Mononuclear cell (primary cell): Measurements from ENCODE around the gene PLAGL2. TPM values are rescaled to one million over a fixed set of nuclear protein-coding genes. Genes with fewer than 3 reads are reported as not detected.
"Not testable (repeated sequence)": the region's sequence is repeated elsewhere in the genome, so short reads cannot be mapped to it uniquely, and the experiment has no call there.

ENCODE experiments used
- H3K27me3 ChIP-seq: 2 replicates; pipeline ENCODE4 v1.6.0; 2011; ENCODE audit warnings: low read length, control low read depth; ENCODE audit not compliant: insufficient read depth
- H3K4me1 ChIP-seq: 2 replicates; pipeline ENCODE4 v1.5.1; 2011; ENCODE audit warnings: mild to moderate bottlenecking, low read length, control low read depth; ENCODE audit not compliant: insufficient read depth
- H3K4me3 ChIP-seq: 2 replicates; pipeline ENCODE4 v1.5.1; 2011; ENCODE audit warnings: mild to moderate bottlenecking, low read length, moderate library complexity
- H3K9me3 ChIP-seq: 2 replicates; pipeline ENCODE4 v1.5.1; 2011; ENCODE audit warnings: low read depth, mild to moderate bottlenecking, control low read depth, low read length
- total RNA-seq: library from RNA; depleted of rRNA; stranded (reverse); fragments of >200 nt; gene quantifications from one replicate; pipeline ENCODE4 v1.2.3, GENCODE V29; 2012

The PLAGL2 gene
- total RNA-seq, 1 donor = 14.1 TPM

GRCh38 chr20:32201977-32202363, 5.6 kb downstream of the PLAGL2 start:
- H3K4me3 ChIP-seq = no peak overlapping the region
- peaks cover 69% of the 10 kb centered on the region for H3K4me1 ChIP-seq
- H3K27me3 ChIP-seq = no peaks in the 10 kb centered on the region
- no peaks in the 10 kb centered on the region for H3K9me3 ChIP-seq

GRCh38 chr20:32201296-32201976, 6.1 kb downstream of the PLAGL2 start:
- Histone ChIP-seq H3K9me3 (no peaks in the 10 kb centered on the region), H3K4me1 (peaks cover 64% of the 10 kb centered on the region), H3K4me3 (no peak overlapping the region), H3K27me3 (no peaks in the 10 kb centered on the region)

- Histone ChIP-seq H3K9me3 (no peaks in the 10 kb centered on the region), H3K4me3 (no peak overlapping the region), H3K27me3 (no peaks in the 10 kb centered on the region), H3K4me1 (peaks cover 40% of the 10 kb centered on the region)
These were observed 8.5 kb downstream of the PLAGL2 start for GRCh38 chr20:32199006-32199405.

GRCh38 chr20:32197136-32197535, 10.4 kb downstream of the PLAGL2 start:
- H3K4me1 ChIP-seq = peaks cover 23% of the 10 kb centered on the region
- H3K9me3 ChIP-seq, H3K27me3 ChIP-seq: not testable (repeated sequence)

GRCh38 chr20:32196613-32197012, 10.9 kb downstream of the PLAGL2 start:
- not testable (repeated sequence) for H3K4me3 ChIP-seq, H3K9me3 ChIP-seq, H3K27me3 ChIP-seq
- H3K4me1 ChIP-seq = peaks cover 17% of the 10 kb centered on the region

More at GRCh38 chr20:32197136-32197535, 10.4 kb downstream of the PLAGL2 start:
- not testable (repeated sequence) for H3K4me3 ChIP-seq

- Histone ChIP-seq H3K4me3 (no peak overlapping the region), H3K4me1 (peaks cover 11% of the 10 kb centered on the region), H3K9me3 (no peaks in the 10 kb centered on the region), H3K27me3 (no peaks in the 10 kb centered on the region)
These were observed 12.0 kb downstream of the PLAGL2 start for GRCh38 chr20:32195581-32195980.

- Histone ChIP-seq H3K4me1 (peaks cover 16% of the 10 kb centered on the region), H3K9me3 (no peaks in the 10 kb centered on the region), H3K27me3 (no peaks in the 10 kb centered on the region), H3K4me3 (no peak overlapping the region)
These were observed 13.5 kb downstream of the PLAGL2 start for GRCh38 chr20:32193996-32194395.

- H3K9me3 ChIP-seq, H3K4me3 ChIP-seq, H3K27me3 ChIP-seq: not testable (repeated sequence)
- peaks cover 20% of the 10 kb centered on the region for H3K4me1 ChIP-seq
These were observed 14.2 kb downstream of the PLAGL2 start for GRCh38 chr20:32193336-32193735.

DNA sequence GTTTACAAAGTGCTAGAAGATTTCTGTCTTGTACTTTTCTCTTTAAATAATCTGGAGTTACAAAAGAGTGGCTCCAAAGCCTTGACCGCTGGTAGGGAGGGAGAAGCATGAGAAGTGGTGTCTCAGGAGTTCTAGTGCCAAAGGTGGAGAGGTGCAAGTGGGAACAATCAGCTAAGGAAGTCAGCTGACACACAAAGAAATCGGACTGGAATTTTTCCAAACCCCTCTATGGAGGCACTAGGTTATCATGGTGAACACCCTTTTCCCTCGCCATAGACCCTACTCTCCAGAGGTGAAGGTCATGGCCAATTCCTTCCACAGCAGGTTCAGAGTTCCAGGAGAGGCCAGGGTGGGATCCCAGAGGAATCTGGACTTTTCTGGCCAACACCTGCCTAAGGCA, 14.8 kb downstream of the PLAGL2 start:
- H3K27me3 ChIP-seq = no peaks in the 10 kb centered on the region

GRCh38 chr20:32191873-32192272, 15.7 kb downstream of the PLAGL2 start:
- Histone ChIP-seq H3K4me3 (no peak overlapping the region), H3K9me3 (no peaks in the 10 kb centered on the region), H3K4me1 (peaks cover 20% of the 10 kb centered on the region), H3K27me3 (no peaks in the 10 kb centered on the region)

More for the DNA sequence above, 14.8 kb downstream of the PLAGL2 start:
- Histone ChIP-seq H3K4me1 (peaks cover 20% of the 10 kb centered on the region), H3K9me3 (no peaks in the 10 kb centered on the region), H3K4me3 (no peak overlapping the region)

DNA sequence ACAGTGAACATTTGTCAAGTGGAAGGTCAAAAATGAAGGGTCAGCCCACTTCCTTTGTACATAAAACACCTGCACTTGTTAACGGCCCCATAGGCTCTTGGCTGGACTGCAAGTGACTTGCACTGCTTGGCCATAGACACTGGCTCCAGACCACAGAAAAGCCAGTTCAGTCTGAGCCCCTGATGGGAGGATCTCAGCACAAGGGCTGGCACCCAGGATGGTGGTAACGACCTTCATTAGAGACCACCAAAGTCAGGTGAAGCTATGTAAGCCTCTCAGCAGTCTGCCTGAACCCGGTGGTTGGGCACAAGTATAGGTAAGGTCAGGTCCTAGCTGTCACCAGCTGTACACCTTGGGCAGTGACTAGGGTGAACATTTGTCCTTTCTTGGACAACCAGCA, 16.1 kb downstream of the PLAGL2 start:
- Histone ChIP-seq H3K4me1 (peaks cover 20% of the 10 kb centered on the region), H3K4me3 (no peak overlapping the region), H3K27me3 (no peaks in the 10 kb centered on the region), H3K9me3 (no peaks in the 10 kb centered on the region)

DNA sequence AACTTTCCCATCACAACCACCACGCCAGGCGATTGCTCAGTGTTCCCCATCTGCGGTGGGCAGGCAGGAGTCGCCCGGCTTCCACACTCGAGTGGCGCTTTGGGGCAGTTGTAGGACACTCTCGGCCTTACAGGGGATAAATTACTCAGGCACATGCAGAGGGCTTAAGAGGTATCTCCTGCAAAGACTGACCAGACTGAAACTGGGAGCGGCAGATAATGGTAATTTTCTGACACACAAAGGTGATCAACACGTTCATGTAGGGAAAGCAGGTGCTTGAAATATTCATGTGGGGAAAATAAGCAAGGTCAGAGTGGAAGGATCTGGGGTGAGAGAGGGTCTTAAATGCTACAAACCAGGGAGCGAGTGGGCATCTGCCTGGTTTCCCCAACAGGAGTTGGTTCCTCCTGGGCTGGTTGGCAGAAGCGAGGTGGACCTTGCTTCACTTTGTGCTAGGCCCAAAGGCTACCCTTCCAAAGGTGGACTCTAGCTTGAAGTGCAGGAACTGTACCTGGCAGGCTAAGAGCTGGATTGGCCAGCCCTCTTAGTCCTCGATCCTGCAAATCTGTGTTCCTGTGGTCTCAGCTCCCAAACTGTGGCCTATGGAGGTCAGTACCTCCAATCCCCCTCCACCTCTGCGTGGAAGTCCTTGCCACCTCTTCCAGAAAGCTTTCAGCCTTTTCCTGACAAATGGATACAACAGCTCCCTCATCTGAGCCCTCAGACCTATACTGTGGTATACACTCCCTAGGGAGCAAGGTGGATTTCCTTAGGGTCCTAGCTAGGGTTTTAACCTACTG, 16.7 kb downstream of the PLAGL2 start:
- H3K9me3 ChIP-seq = no peaks in the 10 kb centered on the region
- H3K4me1 ChIP-seq = peaks cover 20% of the 10 kb centered on the region
- H3K4me3 ChIP-seq = peak overlapping the region; percentile 49
- no peaks in the 10 kb centered on the region for H3K27me3 ChIP-seq

DNA sequence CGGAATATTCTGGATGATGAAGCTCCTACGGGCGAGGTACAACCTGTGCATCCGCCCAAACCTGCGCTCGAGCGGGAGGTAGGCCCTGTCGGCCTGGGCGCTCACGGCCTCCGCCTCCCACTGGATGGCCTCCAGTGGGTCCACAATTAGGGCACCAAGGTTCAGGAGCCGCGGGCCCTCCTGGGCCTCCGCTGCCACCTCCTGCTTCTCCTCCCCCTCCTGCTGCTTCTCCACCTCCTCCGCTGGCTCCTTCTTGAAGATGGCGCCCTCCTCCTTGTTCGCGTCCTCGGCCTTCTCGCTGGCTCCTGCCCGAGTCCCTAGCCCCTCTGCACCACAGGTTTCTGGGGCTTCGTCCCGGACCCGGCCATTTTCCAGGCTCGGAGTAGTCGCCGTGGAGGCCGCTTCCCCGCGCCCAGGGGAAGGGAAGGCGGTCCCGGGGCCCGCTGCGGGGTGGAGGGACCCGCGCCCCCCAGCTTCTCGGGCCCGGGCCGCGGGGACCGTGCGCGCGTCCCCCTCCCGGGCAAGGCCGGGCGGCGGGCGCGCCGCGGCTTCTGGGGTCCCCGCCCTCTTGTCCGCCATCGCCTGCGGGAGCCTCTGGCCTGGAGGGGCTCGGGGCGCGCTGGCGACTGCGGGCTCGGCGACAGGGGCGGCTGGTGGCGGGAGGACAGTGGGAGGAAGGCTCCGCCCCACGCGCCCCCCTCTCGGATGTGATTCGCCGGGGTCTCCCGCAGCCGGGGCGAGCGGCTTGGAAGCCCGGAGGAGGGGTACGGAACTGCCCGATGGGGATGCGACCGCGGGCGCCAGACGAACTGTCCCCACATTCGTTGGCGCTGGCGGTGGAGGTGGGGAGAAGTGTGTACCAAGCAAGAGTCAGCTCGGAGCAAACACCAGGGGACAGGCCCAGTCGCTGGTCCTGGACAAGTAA, 17.6 kb downstream of the PLAGL2 start:
- H3K4me3 ChIP-seq = peak overlapping the region; percentile 49
- no peaks in the 10 kb centered on the region for H3K9me3 ChIP-seq
- peaks cover 20% of the 10 kb centered on the region for H3K4me1 ChIP-seq
- no peaks in the 10 kb centered on the region for H3K27me3 ChIP-seq

GRCh38 chr20:32189123-32189410, 18.5 kb downstream of the PLAGL2 start:
- Histone ChIP-seq H3K27me3 (no peaks in the 10 kb centered on the region), H3K9me3 (no peaks in the 10 kb centered on the region), H3K4me3 (no peak overlapping the region), H3K4me1 (peaks cover 20% of the 10 kb centered on the region)
